Fibroblast of skin of right biceps (primary cell): ENCODE results near the gene FXYD5.
"Not testable (repeated sequence)": the region's sequence is repeated elsewhere in the genome, so short reads cannot be mapped to it uniquely, and the experiment has no call there.

ENCODE experiments used
- DNase-seq: peaks from one replicate; pipeline ENCODE4 v3.0.0-alpha.2; 2013

FXYD5 gene

GRCh38 chr19:35184267-35184666 is 29.7 kb downstream of the FXYD5 start:
- DNase-seq: no peak

GRCh38 chr19:35184884-35185283 is 30.3 kb downstream of the FXYD5 start:
- no peak for DNase-seq

DNA sequence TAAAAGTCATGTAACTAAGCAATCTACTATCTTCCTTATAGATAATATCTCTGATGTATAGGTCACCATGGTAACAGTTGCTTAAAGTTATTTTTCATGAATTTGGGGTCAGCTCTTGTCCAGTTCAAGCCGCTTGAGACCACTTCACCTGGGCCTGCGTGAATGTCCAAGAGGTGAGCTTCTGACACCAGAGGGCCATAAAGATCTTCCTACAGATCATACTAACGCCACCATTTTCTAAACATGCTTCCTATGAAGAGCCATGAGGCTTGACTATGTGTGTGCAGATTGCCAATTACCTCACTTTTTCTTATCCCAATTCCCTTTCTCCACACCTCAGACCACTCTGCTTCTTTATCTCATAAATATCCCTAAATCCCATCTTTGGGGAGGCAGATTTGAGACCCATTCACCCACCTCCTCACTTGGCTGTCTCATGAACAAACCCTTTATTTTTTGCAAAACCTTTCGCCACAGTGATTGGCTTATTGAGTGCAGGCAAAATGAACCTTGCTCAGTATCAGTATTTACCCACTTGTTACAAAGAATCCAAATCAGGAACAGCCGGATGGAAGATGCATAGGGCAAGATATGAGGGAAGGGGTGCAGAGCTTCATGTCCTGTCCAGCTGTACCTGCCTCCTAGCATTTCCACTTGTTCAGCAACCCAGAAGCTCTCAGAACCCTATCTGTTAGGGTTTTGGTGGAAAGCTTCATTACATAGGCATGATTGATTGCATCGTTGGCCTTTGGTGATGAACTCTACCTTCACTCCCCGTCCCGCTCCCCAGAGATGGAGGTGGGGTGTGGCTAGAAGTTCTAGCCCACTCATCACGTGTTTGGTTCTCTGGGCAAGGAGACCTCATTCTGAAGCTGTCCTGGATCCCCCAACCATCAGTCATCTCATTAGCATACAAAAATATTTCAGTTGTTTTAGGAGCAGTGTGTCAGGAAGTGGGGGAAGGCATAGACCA is 39.8 kb downstream of the FXYD5 start:
- no peak for DNase-seq

DNA sequence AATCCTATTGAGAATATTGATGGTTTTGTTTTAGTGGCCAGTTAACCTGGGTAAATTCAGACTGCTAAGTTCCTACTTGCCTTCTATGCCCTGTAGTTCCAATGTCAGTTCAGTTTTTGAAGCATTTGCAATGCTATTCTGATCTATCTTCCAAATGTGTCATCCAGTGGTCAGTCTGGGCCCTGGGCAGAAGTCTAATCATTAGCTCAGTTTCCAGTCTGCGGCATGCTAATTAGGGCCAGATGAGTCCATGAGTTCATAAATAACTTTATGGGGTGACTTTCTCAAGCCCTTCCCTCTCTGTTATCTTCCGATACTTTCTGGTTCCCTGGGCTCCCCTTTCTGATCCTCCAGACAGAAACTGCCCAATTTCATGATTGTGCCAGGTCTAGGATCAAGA is 41.3 kb downstream of the FXYD5 start:
- DNase-seq: no peak

GRCh38 chr19:35196861-35197260 is 42.3 kb downstream of the FXYD5 start:
- DNase-seq: not testable (repeated sequence)

DNA sequence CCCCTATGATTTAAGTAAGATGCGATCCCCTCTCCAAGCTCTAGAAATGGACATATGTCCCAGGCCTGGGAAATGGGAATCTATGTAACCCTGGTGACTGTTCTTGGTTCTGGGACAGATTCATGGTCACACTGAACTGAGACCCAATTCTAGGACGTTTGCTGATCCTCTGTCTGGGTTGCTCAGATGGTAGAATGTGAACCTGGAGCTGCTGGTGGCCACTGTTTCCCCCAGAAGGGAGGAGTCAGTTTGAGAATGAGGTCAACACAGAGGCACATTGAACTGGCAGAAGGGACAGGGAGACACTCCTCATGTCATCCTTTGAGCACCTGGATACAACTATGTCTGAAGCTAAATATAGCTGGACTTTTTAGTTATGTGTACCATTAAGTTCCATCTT is 44.9 kb downstream of the FXYD5 start:
- DNase-seq: no peak

GRCh38 chr19:35202722-35203688 is 48.5 kb downstream of the FXYD5 start:
- no peak for DNase-seq

GRCh38 chr19:35204799-35205732 is 50.5 kb downstream of the FXYD5 start:
- DNase-seq: no peak

GRCh38 chr19:35205733-35206323 is 51.3 kb downstream of the FXYD5 start:
- no peak for DNase-seq

DNA sequence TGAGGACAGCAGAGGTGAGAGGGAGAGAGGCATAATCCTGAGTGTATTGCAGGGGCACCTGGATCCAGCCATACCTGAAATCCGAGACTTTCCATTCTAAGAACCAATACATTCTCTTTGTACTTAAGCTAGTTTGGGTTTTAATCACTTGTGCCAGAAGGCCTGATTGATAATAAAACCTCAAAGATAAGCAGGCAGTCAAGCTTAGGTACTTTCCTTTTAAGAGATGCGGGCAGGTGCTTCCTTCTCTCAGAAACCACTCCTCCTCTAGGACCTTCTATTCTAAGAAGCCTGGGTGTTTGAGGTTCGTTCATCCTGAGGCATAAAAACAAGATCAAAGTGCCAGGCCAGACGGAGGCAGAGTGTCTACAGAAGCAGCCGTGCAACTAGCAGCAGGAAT is 51.8 kb downstream of the FXYD5 start:
- DNase-seq: no peak

DNA sequence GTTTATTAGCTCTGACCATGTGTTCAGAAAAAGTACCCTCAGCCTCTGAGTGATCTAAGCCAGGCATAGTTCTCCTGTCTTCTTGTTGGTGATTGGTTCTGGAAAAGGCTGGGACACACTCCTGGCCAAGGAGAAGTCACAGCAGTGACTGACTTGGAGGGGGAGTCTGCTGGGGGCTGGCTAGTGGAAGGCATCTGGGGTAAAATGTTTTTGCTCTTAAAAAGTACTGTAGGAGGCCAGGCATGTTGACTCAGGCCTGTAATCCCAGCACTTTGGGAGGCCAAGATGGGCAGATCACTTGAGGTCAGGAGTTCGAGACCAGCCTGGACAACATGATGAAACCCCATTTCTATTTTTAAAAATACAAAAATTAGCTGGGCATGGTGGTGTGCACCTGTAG is 52.3 kb downstream of the FXYD5 start:
- DNase-seq: no peak

DNA sequence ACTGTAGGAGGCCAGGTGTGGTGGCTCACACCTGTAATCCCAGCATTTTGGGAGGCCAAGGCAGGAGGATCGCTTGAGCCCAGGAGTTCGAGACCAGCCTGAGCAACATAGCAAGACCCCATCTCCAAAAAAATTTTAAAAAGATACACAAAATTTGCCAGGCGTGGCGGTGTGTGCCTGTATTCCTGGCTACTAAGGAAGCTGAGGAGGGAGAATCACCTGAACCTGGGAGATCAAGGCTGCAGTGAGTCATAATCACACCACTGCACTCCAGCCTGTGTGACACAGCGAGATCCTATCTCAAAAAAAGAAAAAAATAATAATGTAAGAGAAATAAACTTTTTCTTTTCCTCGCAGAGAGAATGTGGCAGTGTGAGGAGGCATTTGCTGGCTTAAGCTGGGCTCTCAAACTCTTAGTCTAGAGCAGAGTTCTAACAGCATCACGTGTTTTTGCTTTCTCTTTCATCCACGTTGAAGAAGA is 52.9 kb downstream of the FXYD5 start:
- DNase-seq: no peak

- DNase-seq: no peak
Observed at GRCh38 chr19:35208121-35208520, 53.6 kb downstream of the FXYD5 start.

- no peak for DNase-seq
Observed at GRCh38 chr19:35209646-35210045, 55.1 kb downstream of the FXYD5 start.

GRCh38 chr19:35211545-35212230 is 57.2 kb downstream of the FXYD5 start:
- DNase-seq: no peak

DNA sequence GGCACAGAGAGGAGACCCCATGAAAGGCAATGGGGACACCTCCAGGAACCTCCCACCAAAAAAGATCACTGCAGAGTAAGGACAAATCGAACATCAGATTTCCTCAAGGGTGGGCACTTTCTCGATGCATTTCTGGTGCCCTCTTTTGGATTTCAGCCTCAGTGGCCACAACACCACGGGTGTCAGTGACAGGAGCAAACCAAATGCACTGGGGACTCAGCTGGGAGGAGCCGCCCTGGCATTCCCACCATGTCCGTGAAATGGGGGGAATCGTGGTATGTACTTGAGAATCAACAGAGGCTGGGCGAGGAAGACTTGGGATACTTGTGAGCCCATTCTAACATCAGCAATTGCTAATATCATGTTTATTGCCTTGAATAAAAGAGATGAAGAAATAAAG is 57.7 kb downstream of the FXYD5 start:
- no peak for DNase-seq

DNA sequence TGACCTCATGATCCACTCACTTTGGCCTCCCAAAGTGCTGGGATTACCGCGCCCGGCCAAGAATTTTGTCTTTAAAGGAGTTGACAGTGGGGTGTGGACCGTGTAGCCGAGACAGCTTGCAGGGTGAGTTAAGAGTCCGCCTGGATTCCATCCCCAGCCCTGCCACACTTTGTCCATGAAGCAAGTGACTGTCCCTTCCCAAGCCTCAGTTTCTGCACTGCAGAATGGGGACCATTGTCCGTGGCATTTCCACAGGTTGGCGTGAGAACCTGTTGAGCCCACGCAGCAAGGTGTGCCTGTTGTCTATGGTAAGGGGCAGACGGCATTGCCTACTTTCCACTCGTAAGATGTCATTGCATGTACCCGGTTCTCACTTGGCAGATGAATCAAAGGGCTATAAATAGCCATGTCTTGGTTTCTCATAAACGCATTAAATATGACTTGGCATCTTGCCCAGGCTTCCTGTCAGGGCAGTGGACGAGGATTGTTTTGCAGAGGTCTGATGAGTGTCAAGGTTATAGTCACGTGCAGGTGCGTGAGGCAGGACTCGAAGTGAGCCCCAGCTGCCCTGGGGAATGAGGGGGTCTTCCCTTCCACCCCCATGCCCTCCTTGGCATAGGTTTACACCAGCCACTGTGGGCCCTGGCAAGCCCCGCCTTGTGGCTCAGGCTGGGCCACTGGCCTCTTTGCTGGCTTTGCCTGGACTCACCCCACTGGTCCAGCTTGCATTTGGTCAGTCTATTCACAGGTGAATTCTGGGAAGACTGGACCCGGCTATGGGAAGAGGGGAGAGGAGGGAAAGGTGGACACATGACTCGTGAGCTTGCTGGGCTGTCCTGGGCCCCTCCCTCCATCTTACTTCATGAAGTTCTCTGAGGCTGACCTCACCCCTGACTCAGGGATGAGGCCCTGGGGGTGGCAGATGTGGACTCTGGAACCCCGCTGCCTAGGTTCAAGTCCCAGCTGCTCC is 59.4 kb downstream of the FXYD5 start:
- peak; percentile 68 for DNase-seq

DNA sequence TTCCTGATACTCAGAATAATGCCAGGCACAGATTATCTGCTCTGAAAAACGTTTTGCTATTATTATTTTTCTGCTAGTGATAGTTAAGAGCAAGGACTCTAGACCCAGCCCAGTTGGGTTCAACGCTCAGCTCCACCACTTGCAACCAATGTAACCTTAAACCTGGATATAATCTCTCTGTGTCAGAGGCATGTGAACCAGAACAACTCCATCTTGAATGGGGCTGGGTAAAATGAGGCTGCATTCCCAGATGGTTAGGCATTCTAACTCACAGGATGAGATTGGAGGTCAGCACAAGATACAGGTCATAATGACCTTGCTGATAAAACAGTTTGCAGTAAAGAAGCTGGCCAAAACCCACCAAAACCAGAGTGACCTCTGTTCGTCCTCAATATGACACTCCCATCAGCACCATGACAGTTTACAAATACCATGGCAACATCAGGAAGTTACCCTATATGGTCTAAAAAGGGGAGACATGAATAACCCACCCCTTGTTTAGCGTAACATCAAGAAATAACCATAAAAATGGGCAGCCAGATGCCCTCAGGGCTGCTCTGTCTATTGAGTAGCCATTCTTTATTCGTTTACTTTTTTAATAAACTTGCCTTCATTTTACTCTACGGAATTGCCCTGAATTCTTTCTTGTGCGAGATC is 60.4 kb downstream of the FXYD5 start:
- no peak for DNase-seq
